Activated gamma-delta T cell (primary cell): Measurements from ENCODE around the gene MLF2.

Experiments
- DNase-seq: peaks from one replicate; lab custom pipeline; 2025; lab: John Stamatoyannopoulos, UW
- total RNA-seq, 2 donors: gene quantifications; one replicate each; lab custom pipeline; 2026; lab: John Stamatoyannopoulos, UW

Gene MLF2
- 35.9 to 41.8 reads per million in 2 donors for total RNA-seq

- peak; percentile 87 for DNase-seq
Measured at GRCh38 chr12:6752921-6753771, at the start of gene MLF2. TSS of gene MLF2 (minus strand) at chr12:6753141. CDS start at chr12:6752334, 807 bp downstream.

- DNase-seq, result no peak
Measured at GRCh38 chr12:6799147-6799546, 46.2 kb upstream of the MLF2 start.

GRCh38 chr12:6796576-6796975 is 43.6 kb upstream of the MLF2 start:
- no peak for DNase-seq

GRCh38 chr12:6795088-6795487 is 42.1 kb upstream of the MLF2 start:
- no peak for DNase-seq

GRCh38 chr12:6792522-6793201 is 39.7 kb upstream of the MLF2 start:
- DNase-seq, result no peak

- no peak for DNase-seq
Measured at GRCh38 chr12:6791931-6792520, 39.1 kb upstream of the MLF2 start.

GRCh38 chr12:6790496-6791150 is 37.7 kb upstream of the MLF2 start:
- no peak for DNase-seq

- DNase-seq, result no peak
Measured at GRCh38 chr12:6788972-6789924, 36.3 kb upstream of the MLF2 start, which contains the start of gene CD4. TSS of gene CD4 (plus strand) at chr12:6789528. CDS start at chr12:6800139, 10,611 bp downstream.

- DNase-seq, result no peak
Measured at GRCh38 chr12:6787309-6787708, 34.4 kb upstream of the MLF2 start.

- DNase-seq, result no peak
Measured at GRCh38 chr12:6786416-6787094, 33.6 kb upstream of the MLF2 start.

GRCh38 chr12:6784761-6785160 is 31.8 kb upstream of the MLF2 start:
- no peak for DNase-seq

- no peak for DNase-seq
Measured at GRCh38 chr12:6784296-6784695, 31.4 kb upstream of the MLF2 start.

GRCh38 chr12:6783828-6784227 is 30.9 kb upstream of the MLF2 start:
- DNase-seq, result no peak

GRCh38 chr12:6782850-6783566 is 30.1 kb upstream of the MLF2 start:
- no peak for DNase-seq

GRCh38 chr12:6782119-6782518 is 29.2 kb upstream of the MLF2 start:
- no peak for DNase-seq

- DNase-seq, result no peak
Measured at GRCh38 chr12:6780573-6780972, 27.6 kb upstream of the MLF2 start.

GRCh38 chr12:6779708-6780432 is 26.9 kb upstream of the MLF2 start:
- no peak for DNase-seq

GRCh38 chr12:6778574-6779550 is 25.9 kb upstream of the MLF2 start:
- peak; percentile 42 for DNase-seq
